Retinal pigment epithelial cell (primary cell): ENCODE measurements around the gene TOP2A.
A peak's percentile ranks its signal among the peaks of the same experiment; 100 is the strongest.

Experiments used
- DNase-seq: peaks from one replicate; pipeline ENCODE4 v3.0.0-alpha.2; 2010; ENCODE audit warnings: low read depth
- H3K4me3 ChIP-seq: 2 replicates; pipeline ENCODE4 v1.5.1; 2011; ENCODE audit warnings: mild to moderate bottlenecking, low read length, control low read depth, moderate library complexity
- TF ChIP-seq, protein P1 (sequence below): conservative IDR thresholded peaks from 2 replicates; pipeline ENCODE4 v1.5.1; 2011; ENCODE audit warnings: low read depth, low read length, control low read depth, inconsistent platforms

The TOP2A gene

DNA sequence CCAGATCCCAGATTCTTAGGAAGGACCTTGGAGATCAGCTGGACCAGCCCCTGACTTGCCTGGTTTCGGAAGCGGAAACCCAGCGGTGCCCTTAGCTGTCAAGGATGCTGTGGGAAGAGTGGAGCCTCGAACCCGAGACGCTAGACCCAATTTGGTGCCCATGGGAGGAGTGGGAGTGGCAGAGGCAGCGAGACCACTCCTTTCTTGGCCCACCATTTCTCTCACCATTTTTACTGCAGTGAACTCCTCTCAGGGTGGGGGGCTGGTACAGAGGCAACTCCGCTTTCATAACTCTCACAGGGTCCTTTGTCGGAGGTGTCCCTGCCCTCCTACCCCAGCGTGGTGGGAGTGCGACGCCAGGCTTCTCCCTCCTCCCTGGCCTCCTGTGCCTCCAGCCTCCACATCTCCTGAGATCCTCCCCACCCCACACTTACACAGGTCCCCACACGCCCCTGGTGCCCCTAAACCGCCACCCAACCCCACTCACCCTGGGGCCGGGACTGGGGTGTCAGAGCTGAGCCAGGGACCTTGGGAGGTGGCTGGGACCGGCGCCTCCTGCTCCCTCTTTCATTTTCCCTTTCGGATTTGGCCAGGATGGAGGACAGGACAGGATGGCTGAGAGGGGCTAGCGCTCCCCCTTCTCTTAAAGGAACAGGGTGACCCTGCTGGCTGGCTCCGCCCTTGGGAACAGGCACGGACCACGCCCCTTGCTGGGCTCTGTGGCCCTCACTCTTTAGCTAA lies 53.4 kb downstream of the TOP2A start, which contains the start of gene GJD3:
Gene GJD3, minus strand, starts transcription at position 617 of the 741 bp plus-strand sequence. CDS start 922 bp downstream, outside the sequence.
- peak within 1 kb of the TSS; percentile 45 for H3K4me3 ChIP-seq
- no peak for DNase-seq
- TF ChIP-seq, protein P1, sequence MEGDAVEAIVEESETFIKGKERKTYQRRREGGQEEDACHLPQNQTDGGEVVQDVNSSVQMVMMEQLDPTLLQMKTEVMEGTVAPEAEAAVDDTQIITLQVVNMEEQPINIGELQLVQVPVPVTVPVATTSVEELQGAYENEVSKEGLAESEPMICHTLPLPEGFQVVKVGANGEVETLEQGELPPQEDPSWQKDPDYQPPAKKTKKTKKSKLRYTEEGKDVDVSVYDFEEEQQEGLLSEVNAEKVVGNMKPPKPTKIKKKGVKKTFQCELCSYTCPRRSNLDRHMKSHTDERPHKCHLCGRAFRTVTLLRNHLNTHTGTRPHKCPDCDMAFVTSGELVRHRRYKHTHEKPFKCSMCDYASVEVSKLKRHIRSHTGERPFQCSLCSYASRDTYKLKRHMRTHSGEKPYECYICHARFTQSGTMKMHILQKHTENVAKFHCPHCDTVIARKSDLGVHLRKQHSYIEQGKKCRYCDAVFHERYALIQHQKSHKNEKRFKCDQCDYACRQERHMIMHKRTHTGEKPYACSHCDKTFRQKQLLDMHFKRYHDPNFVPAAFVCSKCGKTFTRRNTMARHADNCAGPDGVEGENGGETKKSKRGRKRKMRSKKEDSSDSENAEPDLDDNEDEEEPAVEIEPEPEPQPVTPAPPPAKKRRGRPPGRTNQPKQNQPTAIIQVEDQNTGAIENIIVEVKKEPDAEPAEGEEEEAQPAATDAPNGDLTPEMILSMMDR: no peak

DNA sequence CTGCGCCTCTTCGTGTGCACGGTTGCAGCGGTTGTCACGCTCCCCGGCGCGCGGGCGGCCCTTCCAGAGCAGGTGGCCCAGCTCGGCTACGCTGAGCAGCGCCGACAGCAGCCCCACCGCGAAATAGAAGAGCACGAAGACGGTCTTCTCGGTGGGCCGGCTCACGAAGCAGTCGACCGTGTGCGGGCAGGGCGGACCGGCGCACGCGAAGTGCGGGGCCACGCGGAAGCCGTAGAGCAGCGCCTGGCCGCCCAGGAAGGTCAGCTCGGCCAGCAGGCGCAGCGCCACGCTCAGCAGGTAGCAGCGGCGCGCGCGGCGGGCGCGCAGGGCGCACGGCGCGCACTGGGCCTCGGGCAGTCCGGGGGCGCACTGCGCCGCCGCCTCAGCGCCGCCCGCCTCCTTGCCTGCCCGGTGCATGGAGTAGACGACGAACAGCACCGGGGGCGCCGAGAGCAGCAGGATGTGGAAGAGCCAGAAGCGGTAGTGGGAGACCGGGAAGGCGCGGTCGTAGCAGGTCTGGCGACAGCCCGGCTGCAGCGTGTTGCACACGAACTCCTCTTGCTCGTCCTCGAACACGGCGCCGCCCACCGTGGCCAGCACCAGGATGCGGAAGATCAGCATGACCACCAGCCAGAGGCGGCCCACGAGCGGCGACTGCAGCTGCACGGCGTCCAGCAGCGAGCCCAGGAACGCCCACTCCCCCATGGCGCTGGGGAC lies 54.4 kb downstream of the TOP2A start:
- TF ChIP-seq, protein P1: no peak
- DNase-seq: no peak
- peak overlapping the region; percentile 45 for H3K4me3 ChIP-seq

DNA sequence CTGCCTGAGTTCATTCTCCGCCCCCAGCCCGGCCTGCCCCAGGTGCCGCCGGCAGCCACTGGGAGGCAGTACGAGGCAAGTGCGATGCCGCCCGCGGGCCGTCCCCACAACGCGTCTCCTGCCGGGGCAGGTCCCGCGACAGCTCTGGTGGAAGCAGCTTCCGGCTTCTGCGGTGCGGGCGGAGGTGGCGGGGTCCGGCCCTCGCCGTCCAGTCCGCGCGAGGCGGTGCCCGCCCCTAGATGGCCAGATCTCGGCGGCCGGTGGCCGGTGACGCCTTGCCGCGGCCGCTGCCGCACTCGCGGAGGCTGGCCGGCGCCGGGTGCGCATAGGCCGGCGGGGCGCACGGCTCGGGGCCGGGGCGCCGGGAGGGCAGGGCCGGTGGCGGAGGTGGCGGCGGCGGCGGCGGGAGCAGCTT lies 55.0 kb downstream of the TOP2A start:
- TF ChIP-seq, protein P1: peak; percentile 75
- no peak for DNase-seq
- peak overlapping the region; percentile 42 for H3K4me3 ChIP-seq

DNA sequence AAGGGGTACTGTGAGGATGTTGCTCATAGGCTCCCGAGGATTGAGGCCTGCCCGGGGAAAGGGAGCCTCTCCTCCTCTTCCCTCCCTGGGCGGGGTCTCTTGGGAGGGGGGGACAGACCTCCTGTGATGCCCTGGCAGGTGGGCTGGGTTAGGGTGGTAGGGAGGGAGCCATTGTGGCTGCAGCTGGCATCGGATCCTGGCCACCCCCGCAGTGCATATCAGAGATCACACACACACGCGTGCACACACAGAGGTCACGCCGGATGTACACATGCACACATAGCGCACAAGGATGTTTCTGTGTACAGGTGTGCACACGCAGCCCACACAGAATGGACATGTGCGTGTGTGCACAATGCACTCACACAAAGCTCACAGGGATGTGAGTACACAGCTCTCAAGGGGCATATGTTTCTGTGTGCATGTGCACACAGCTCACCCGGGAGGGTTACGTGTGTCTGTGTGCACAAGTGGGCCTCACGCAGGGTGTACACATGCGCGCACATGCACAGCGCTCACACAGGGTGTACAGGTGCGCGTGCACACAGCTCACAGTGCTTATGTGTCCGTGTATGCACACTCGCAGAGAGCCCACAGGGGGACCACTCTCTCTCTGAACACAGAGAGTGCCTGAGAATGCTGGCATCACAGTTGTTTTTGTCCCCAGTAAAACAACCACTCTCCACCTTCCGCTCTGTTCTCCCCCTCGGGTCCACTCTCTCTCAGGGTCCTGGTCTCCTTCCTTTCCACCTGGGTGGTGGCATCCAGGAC lies 55.6 kb downstream of the TOP2A start:
- TF ChIP-seq, protein P1: no peak
- H3K4me3 ChIP-seq: peak overlapping the region; percentile 19
- no peak for DNase-seq

DNA sequence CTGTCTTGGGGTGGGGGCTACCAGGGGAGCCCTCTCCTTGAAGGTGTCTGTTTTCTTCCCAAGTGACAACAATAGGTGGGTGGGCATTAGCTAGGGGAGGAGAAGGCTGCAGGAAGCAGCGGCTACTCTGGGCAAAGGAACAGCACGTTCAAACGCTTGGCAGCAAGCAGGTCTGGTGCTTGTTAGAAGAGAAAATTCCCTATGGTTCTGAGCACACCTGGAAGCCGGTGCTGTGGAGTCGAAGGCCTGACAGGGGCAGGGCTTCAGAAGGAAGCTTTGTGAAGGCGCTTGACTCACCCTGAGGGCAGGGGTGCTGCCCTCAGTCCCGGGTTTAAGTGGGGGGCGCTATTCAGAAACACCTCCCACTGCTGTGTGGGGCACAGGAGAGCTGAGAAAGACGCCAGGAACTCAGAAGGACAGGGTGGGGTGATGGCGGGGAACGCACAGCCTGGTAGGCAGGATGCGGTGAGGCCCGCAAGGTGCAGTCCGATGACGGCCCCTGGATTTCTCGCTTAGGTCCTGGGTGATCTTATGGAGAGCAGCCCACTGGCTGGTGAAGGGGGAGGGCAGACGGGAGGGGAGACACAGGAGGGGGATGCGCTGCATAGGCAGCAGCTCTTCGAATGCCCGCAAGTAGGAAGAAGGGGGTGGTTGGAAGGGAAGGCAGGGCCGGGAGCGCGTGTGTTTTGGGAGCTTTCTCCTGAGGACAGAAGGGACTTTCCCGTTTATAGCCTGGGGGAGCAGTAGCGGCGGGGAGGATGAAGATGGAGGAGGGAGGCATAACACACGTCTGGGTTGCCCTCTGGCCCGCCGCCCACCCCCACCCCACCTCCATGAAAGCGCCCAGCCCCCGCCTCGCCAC lies 56.4 kb downstream of the TOP2A start:
- no peak for DNase-seq
- TF ChIP-seq, protein P1: no peak
- no peak overlapping the region for H3K4me3 ChIP-seq

DNA sequence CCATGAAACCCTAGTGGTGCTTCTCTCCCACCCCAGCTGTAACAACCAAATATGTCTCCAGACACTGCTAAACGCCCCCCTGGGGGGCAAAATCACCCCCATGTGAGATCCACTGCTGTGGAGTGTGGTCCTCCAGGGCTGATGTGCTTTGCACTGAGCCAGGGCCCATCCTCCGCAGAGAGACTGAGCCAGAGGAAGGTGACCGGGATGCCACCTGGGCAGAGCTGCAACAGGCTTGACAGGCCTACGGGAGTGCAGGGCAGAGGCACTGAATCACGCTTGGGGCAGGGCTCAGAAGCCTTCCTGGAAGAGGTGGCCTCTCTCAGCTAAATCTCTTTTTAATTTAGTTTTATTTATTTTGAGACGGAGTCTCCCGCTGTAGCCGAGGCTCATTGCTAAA lies 57.6 kb downstream of the TOP2A start:
- no peak for DNase-seq

More for the DNA sequence above, 57.6 kb downstream of the TOP2A start:
- TF ChIP-seq, protein P1: no peak
- no peak overlapping the region for H3K4me3 ChIP-seq
